Suprapubic skin (tissue), 4 donors: Measurements from ENCODE around the gene FCAMR. TPM values are rescaled to one million over a fixed set of nuclear protein-coding genes. Genes with fewer than 3 reads are reported as not detected.

ENCODE experiments used
- DNase-seq, 2 donors: peaks; one replicate each; pipeline ENCODE4 v3.0.0-alpha.2; 2019; ENCODE audit warnings: low spot score in 2 of 2
- H3K27ac ChIP-seq: fragments of 200-600 bp; sonication (generic); one replicate; pipeline ENCODE4 v1.5.1; 2019
- H3K27me3 ChIP-seq: fragments of 200-600 bp; sonication (generic); one replicate; pipeline ENCODE4 v1.5.1; 2019
- H3K36me3 ChIP-seq: fragments of 200-600 bp; sonication (generic); one replicate; pipeline ENCODE4 v1.5.1; 2019
- H3K4me1 ChIP-seq: fragments of 200-600 bp; sonication (generic); one replicate; pipeline ENCODE4 v1.5.1; 2019
- H3K4me3 ChIP-seq: fragments of 200-600 bp; sonication (generic); one replicate; pipeline ENCODE4 v1.5.1; 2019; ENCODE audit warnings: mild to moderate bottlenecking
- H3K9me3 ChIP-seq: fragments of 200-600 bp; sonication (generic); one replicate; pipeline ENCODE4 v1.5.1; 2019
- CTCF ChIP-seq, 2 donors: fragments of 200-600 bp in 1 of 2; fragments of 450-650 bp in 1 of 2; sonication (generic) in 1 of 2; IDR thresholded peaks; one replicate each; pipeline ENCODE4 v1.5.1; 2016 to 2019; ENCODE audit warnings: antibody characterized with exemption in 2 of 2, mild to moderate bottlenecking in 1 of 2, moderate library complexity in 1 of 2
- EP300 ChIP-seq: sonication (generic); formaldehyde crosslinking; IDR thresholded peaks from one replicate; pipeline ENCODE4 v1.6.1; 2017; ENCODE audit warnings: antibody characterized with exemption
- POLR2A ChIP-seq, 2 donors: fragments of 450-650 bp; IDR thresholded peaks; one replicate each; pipeline ENCODE4 v1.6.1; 2017; ENCODE audit warnings: antibody characterized with exemption in 2 of 2, mild to moderate bottlenecking in 2 of 2, moderate library complexity in 2 of 2
- POLR2AphosphoS5 ChIP-seq, 3 donors: sonication (generic); formaldehyde crosslinking; IDR thresholded peaks; one replicate each; pipeline ENCODE4 v1.6.1; 2017; ENCODE audit warnings: antibody characterized with exemption in 3 of 3
- WGBS: methylation state at CpG from one replicate; pipeline ENCODE4 v1.1.5; 2018; 5-methylcytosine and 5-hydroxymethylcytosine counted together
- total RNA-seq, 4 donors: library from RNA; depleted of rRNA; stranded (reverse); fragments of >200 nt; gene quantifications; one replicate each; pipeline ENCODE4 v1.1.0, GENCODE V29; 2016

The FCAMR gene
- total RNA-seq, 4 donors from 2014 or later = not detected

DNA sequence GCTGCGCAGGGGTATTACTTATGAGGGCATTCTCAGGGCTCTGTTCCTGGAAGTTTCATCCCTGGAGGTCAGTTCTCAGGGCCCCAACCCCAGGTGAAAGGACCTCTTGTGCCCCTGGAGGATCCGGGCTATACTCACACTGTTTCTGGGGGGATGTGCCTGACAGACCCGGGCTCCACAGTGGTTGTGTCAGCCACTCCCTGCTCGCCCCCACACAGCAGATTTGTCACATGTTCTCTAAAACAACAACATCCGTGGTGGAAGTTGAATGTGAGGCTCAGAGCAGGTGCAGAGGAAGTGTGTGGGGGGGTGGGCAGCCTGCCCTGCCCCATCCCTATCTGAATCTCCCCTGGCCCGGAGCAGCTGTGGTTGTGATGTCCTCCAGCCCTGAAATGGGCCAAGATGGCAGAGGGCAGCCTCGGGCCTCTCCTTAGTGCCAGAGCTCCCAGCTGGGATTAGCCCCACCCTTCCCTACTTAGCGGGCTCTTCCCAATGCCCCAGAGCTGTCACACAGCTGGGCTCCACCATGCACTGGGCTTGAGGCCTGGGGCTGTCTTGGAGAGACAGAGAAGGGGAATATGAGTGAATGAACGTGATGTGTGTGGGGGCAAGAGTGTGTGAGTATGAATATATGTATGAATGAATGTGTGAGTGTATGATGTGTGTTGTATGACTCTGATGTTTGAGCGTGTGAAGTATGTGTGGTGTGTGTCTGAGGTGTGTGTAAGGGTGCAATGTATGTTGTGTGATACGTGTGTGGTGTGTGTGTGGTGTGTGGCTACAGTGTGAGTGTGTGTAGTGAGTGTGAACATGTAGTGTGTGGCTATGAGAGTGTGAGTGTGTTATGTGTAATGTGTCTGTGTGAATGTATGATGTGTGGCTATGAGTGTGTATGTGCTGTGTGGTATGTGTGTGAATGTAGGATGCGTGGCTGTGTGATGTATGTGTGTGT, 47.0 kb downstream of the FCAMR start:
- Histone ChIP-seq H3K4me3 (no peak overlapping the region), H3K27ac (no peak overlapping the region), H3K36me3 (no peaks in the 10 kb centered on the region), H3K27me3 (no peaks in the 10 kb centered on the region), H3K4me1 (peaks cover 4% of the 10 kb centered on the region), H3K9me3 (no peaks in the 10 kb centered on the region)
- WGBS = 67% methylated on average over 7 of the region's 12 CpGs
- DNase-seq = no peak
- TF ChIP-seq CTCF (IDR thresholded peaks at IDR 0.05) (no peak), EP300 (no peak), POLR2A (IDR thresholded peaks at IDR 0.05) (no peak), POLR2AphosphoS5 (IDR thresholded peaks at IDR 0.05) (no peak)

DNA sequence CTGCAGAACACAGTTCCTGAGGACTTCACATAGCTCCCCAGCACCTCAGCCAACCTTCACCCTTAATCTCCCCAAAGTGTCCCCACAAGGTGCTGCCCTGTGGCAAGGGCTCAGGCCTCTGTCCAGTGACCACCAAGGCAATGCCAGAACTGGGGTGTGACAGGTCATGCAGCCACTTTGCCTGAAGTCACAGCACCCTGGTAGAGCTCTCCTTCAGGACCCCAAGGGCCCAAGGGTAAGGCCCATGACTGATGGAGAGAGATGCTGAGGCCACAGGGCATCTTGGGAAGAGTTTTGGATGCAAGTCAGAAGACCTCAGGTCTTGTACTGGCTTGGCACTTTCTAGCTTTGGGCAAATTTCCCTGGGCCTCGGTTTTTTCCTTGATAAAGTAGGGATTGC, 47.7 kb downstream of the FCAMR start:
- no peak for DNase-seq
- Histone ChIP-seq H3K27me3 (no peaks in the 10 kb centered on the region), H3K27ac (no peak overlapping the region), H3K9me3 (no peaks in the 10 kb centered on the region), H3K4me1 (peaks cover 4% of the 10 kb centered on the region), H3K36me3 (no peaks in the 10 kb centered on the region), H3K4me3 (no peak overlapping the region)
- TF ChIP-seq EP300 (no peak), POLR2AphosphoS5 (IDR thresholded peaks at IDR 0.05) (no peak), CTCF (IDR thresholded peaks at IDR 0.05) (no peak), POLR2A (IDR thresholded peaks at IDR 0.05) (no peak)
- 71% methylated on average over 1 of the region's 1 CpG for WGBS

DNA sequence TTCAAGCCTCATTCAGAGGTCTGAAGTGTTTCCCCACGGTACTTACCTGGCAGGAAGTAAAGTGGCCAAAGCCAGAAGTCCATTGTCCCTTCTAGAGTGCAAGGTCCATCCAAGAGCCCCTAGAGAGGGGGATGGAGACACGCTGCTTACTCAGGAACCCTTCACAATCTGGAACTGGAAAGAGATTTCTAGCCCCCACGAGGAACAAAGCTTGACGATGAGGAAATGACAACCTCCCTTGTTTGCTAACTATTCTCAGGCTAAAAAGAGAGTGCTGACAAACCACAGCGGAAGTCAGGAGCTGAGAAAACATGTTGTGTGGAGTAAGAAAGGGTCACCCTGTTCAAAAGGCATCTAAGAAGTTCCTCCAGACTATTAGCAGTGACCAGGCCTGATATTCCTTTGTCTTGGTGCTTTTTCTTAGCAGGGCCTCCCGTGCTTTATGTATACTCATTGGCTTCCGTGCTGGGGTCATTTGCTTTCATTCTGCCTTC, 48.4 kb downstream of the FCAMR start, which contains the start of gene FCMR:
Gene FCMR (minus strand): TSS at position 170 of the 494 bp plus-strand sequence. CDS start 87 bp downstream, at position 83.
- Histone ChIP-seq H3K9me3 (no peaks in the 10 kb centered on the region), H3K36me3 (no peaks in the 10 kb centered on the region), H3K4me3 (no peak within 1 kb of the TSS), H3K27ac (no peak within 1 kb of the TSS), H3K4me1 (peaks cover 4% of the 10 kb centered on the region), H3K27me3 (no peaks in the 10 kb centered on the region)
- WGBS = 79% methylated on average over 7 of the region's 7 CpGs
- no peak for DNase-seq
- TF ChIP-seq EP300 (no peak), POLR2A (IDR thresholded peaks at IDR 0.05) (no peak), POLR2AphosphoS5 (IDR thresholded peaks at IDR 0.05) (no peak), CTCF (IDR thresholded peaks at IDR 0.05) (no peak)

GRCh38 chr1:206918076-206918475, 52.2 kb downstream of the FCAMR start:
- H3K4me1 ChIP-seq = peaks cover 4% of the 10 kb centered on the region
- H3K27ac ChIP-seq = no peak overlapping the region
- DNase-seq = no peak
- H3K27me3 ChIP-seq = peaks cover 9% of the 10 kb centered on the region
- no peak for TF ChIP-seq CTCF (IDR thresholded peaks at IDR 0.05)
- TF ChIP-seq EP300 = no peak
- no peak for TF ChIP-seq POLR2AphosphoS5 (IDR thresholded peaks at IDR 0.05)
- no peak for TF ChIP-seq POLR2A (IDR thresholded peaks at IDR 0.05)
- no peak overlapping the region for H3K4me3 ChIP-seq
- H3K36me3 ChIP-seq = no peaks in the 10 kb centered on the region
- 82% methylated on average over 3 of the region's 3 CpGs for whole genome bisulfite sequencing
- no peaks in the 10 kb centered on the region for H3K9me3 ChIP-seq

GRCh38 chr1:206916000-206916709, 54.1 kb downstream of the FCAMR start:
- no peaks in the 10 kb centered on the region for H3K36me3 ChIP-seq
- no peak for DNase-seq
- no peak overlapping the region for H3K4me3 ChIP-seq
- no peak for TF ChIP-seq EP300
- no peak for TF ChIP-seq CTCF (IDR thresholded peaks at IDR 0.05)
- no peak for TF ChIP-seq POLR2AphosphoS5 (IDR thresholded peaks at IDR 0.05)
- TF ChIP-seq POLR2A (IDR thresholded peaks at IDR 0.05) = no peak
- no peaks in the 10 kb centered on the region for H3K9me3 ChIP-seq
- H3K4me1 ChIP-seq = no peaks in the 10 kb centered on the region
- WGBS = 78% methylated on average over 8 of the region's 8 CpGs
- no peak overlapping the region for H3K27ac ChIP-seq
- peaks cover 9% of the 10 kb centered on the region for H3K27me3 ChIP-seq
